CD4-positive, alpha-beta T cell treated with Interleukin-4 for 1 hour (primary cell): ENCODE data around the gene GCM1.

ENCODE experiments used
- DNase-seq, 2 donors: peaks; one replicate each; pipeline ENCODE4 v3.0.0-alpha.2; 2020 to 2022

GCM1 gene

DNA sequence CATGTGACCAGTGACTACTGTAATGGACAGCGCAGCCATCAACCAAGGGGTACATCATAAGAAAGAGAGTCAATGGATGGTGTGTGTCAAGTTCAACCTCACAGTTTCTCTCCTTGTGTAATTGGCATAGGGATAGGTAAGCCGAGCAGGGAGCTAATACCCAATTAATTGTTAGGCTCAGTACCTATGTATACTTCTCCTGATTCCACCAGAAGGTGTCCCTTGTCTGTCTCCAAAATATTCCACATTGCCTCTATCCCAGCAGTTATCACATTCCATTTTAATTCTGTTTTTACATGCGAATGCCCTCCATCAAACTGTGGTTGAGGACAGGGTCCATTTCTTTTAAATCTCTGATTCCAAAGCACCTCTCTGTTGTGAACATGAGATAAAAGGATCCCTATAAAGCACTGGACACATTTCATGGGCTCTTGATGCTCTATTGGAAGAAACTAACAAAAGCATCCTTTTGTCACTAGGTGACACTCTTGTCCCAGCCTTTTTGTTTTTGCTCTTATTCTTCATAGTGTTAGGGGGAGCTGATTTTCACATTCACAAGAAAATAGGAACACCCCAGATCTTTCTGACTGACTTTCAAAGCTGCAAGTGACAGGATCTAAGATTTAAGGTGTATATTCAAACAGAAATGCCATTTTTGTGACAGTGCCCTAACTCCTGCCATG lies 44.5 kb downstream of the GCM1 start:
- no peak for DNase-seq

DNA sequence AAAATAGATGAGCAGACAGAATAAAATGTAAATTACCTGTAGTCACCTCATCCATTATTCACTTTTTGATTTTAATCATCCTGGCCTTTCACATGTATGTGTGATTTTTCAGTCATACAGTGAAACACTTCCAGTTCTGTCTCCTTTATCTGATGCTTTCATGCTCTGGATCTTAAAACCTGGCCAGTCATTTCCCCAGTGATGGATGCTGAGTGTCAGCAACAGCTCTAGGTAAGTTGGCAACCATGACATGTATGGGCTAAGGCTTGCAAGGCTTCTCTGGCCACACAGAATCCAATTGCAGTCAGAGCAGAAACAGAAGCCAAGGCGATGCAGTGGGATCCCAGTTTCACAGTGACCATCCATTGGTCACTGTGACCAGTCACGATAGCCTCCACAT lies 47.6 kb downstream of the GCM1 start:
- DNase-seq, result no peak

DNA sequence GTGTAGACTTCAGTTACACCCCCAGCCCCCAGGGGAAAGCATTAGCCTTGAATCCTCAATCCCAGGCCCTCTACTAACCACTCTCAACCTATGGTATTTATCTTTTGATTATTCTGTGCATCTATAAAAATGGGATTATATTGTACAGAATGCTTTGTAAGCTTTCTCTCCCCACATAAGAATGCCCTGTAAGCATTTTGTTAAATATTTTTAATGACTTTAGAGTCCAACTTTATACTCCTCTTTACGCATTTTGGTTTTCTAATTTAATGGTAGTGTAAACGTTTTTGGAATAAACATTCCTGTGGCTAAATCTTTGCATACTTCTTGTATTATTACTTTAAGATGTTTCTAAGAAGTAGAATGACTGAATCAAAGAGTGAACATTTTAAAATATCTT lies 48.1 kb downstream of the GCM1 start:
- no peak for DNase-seq

DNA sequence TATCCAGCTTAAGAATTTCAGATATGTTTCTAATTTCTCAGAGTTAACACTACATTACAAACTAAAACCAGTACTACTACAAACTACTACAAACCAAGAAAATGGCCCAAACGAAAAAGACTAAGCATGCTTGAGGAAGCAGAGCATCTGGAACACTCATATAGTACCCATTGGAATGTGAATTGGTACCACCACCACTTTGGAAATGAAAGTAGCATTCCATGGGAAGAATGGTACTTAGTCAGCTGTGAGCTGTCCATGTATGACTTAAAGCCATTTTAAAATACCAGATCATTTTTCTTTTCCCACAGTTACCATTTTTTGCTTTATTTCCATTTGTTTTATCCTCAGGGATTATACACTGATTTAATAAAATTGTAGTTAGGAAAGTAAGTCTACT lies 52.9 kb downstream of the GCM1 start:
- DNase-seq, result no peak

DNA sequence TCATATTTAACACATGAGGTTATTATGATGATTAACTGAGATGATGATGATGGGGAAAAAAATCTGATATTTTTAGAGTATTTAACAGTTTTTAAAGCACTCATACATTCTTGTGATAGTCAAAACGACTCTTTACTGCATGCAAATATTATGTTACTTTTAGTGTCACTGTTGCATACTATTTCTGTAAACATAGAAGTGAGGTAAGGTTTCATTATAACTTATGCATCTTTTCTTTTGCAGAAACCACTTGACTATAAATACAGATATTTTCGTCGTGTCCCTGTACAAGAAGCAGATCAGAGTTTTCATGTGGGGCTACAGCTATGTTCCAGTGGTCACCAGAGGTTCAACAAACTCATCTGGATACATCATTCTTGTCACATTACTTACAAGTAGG lies 53.4 kb downstream of the GCM1 start:
- no peak for DNase-seq

DNA sequence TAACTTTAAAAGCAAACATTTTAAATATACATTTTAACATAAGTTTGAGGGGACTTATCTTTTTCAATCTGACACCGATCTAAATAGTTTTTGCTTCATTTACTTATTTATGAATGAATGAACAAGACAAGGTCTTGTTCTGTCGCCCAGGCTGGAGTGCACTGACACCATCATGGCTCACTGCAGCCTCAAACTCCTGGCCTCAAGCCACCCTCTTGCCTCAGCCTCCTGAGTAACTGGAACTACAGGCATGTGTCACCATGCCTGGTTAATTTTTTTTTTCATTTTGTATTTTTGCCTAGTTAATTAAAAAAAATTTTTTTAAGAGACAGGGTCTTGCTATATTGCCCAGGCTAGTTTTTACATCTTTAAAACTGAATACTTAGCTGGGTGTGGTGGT lies 58.1 kb downstream of the GCM1 start:
- no peak for DNase-seq

DNA sequence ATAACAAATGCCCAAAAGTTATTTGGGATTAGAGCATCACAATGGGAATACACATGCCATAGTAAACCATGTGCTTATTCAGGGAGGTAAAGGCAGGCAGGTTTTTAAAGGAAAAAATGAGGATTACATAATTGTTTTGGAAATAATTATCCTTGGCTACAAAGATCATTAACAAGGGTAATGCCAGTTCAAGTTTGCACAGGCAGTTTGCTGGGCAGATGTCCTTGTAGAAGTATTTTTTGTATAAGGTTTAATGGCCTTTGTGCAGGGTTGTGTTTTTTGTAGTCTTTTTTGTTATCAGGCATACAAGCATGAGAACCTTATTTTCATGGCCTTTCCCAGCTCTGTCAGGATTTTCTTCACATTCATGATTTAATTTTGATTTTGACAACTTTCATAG lies 58.7 kb downstream of the GCM1 start:
- DNase-seq, result no peak

DNA sequence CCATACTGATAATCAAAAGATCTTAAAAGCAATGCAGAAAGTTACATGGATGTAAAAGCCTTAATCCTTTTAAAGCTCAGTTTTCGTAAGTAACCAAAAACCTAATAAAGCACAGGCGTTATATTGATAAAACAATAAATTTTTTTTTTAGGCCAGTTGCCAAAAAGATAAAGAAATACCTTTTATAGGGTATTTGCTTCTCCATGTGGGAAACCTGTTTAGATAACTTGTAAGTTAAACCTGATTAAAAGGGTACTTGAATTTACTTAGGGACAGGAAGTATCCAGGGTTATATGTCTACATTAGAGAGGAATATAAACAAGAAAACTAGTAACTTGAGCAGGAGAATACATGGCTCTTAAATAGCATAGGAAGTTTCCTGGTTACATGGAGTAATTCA lies 62.3 kb downstream of the GCM1 start:
- DNase-seq, result no peak

DNA sequence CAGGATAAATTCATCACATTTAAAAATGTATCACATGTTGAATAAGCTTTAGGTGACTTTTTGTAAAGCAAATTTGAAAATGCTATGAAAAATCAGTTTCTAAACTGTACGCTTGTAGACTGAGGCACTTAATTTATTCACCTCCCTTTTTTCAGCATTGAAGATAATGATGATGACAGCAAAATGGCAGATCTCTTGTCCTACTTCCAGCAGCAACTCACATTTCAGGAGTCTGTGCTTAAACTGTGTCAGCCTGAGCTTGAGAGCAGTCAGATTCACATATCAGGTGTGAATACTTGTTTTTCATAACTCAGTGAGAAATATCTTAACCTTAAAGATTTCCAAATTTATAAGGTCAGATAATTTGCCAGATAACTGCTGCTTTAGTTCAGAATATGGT lies 67.8 kb downstream of the GCM1 start:
- no peak for DNase-seq
